ENCODE results near the gene GRK5.
A peak's percentile ranks its signal among the peaks of the same experiment; 100 is the strongest.
"Not testable (repeated sequence)": the region's sequence is repeated elsewhere in the genome, so short reads cannot be mapped to it uniquely, and the experiment has no call there.

GRK5 gene

DNA sequence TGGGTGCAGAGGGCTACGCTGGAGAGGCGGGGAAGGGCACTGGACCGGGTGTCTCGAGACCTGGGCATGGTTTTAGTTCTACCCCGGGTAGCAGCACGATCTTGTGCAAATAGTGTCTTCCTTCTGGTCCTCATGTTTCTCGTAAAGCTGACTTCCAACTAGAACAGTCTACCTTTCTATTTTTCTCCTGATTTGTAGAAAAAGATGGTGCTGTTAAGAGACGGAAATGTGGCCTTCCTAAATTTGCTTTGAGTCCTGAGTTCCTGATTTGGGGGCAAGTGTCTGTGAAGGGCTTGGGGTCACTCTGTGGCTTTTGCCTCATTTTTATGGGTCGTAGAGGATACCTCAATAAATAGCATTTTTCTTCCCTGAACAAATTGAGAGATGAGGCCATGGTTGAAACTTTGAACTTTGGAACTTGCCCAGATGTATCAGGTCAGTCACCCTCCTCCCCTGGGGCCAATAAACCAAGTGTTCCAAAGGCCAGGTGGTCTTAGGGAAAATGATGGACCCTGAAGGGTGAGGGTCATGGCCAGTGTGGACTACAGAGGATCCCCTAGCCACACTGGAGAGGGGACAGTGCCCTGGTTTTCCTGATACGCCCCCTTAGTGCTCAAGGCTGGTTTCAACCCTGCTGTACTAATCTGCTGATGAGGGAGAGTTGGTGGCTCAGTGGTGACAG lies 45.2 kb downstream of the GRK5 start:
- DNase-seq = no peak

DNA sequence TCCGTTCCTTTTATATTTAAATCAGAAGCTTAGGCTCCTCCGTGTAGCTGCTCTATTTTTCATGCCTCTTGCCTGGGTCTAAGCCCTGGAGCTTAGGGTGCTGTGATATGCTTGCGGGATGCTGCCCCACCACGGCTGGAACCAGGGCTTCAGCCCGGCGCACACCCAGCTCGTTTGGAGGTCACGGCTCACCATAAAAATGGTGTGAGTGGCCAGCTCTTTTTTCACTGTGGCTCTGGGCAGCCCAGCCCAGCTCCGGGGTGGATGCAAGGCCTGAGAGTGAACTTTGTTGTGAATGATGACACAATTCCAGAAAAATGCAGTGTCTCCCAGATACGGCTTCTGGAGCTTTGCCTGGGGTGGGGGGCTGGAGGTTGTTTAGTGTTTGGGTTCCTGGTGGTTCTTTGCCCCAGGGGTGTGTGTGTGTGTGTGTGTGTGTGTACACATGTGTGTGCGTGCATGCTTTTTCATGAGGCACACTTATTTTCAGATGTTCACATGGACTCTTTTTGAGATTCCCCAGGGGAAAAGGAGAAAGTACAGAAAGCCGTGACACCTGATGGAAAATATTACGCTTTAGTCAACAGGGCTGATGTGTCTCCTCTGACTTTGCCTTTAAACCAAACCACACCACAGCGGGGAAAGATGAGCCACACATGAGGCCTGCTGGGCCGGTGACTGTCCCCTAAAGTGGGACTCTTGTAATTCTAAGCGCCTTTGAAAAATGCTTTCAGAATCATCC lies 46.2 kb downstream of the GRK5 start:
- DNase-seq = no peak

DNA sequence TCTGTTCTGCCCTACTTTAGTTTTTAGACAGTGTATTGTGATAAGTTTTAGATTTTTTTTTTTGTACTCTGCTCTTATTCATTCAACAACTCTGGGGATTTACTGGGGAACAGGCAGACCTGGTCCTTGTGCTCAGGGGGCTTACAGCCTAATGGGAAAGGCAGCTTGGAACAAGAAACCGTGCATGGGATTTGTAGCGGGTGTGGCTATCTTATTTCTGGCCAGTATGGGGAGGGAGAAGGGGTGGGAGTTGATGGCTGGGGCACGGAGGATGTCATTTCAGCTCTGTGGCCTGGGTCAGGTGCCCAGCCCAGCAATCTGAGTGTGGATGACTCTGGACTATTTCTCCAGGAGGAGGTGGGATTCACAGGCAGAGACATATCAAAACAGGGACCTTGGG lies 47.0 kb downstream of the GRK5 start:
- no peak for DNase-seq

DNA sequence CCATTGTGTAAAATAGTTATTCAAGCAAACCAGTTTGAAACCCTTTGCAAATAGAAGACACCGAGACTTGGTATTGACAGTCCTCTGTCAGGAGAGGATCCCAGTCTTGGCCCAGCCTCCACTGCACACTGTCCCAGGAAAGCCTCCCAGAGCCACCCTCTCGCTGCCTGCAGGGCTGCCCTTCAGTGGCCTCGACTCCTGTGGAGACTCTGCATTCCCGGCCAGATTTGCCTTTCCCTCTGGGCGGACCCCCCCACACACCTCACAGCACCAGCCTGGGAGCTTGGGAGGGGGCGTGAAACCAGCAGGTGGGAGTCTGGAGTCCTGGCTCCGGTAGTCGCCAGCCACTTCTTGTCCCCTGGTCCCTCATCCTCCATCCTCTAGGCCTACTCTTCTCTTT lies 48.7 kb downstream of the GRK5 start:
- DNase-seq = no peak

DNA sequence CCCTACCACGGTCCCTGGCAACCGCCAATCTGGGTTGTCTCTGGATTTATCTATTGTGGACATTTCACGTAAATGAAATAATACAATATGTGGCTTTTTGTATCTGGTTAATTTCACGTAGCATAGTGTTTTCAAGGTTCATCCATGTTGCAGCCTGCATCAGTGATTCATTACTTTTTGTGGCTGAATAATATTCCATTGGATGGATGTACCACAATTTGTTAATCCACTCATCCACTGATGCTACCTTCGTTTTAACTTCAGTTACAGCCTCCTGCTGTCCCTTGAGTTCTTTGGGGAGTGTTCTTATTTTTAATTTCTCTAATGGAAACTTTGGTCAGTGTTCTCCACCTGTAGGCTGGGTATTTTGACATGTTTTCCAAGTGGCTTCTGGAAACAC lies 49.5 kb downstream of the GRK5 start:
- no peak for DNase-seq

DNA sequence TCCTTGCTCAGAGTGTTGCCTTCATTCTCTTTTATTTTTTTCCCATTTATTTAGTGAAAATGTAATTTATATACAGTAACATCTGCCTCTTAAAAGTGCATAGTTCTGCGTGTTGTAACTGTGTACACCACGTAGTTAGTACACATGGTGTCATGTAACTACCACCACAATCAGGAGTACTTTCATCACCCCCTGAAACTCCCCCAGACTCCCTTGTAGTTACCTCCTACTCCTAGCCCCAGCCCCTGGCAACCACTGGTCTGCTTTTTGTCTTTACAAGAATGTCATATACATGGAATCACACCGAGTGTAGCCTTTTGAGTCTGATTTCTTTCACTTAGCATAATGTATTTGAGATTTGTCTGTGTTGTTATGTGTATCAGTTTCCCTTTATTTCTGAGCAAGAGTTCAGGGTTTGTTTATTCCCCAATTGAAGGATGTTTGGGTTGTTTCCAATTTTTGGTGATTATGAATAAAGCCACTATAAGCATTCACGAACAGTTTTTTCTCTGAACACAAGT lies 50.6 kb downstream of the GRK5 start:
- DNase-seq = no peak

DNA sequence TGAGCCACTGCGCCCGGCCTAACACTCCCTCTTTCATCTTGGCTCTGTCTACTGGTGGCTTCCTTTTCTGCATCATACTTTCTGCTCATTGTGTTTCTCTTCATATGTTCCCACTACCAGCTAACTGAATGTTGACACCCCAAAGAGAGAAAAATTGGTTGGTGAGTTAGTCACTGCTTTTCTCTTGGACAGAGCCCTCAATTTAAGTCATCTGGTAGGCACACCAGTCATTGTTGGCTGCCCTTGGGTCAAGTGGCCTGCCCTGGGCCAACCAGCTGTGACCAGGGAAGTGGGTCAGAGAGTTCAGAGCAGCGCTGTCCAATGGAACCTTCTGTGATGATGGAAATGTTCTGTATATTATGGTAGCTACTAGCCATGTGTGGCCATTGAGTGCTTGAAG lies 52.0 kb downstream of the GRK5 start:
- DNase-seq = no peak

DNA sequence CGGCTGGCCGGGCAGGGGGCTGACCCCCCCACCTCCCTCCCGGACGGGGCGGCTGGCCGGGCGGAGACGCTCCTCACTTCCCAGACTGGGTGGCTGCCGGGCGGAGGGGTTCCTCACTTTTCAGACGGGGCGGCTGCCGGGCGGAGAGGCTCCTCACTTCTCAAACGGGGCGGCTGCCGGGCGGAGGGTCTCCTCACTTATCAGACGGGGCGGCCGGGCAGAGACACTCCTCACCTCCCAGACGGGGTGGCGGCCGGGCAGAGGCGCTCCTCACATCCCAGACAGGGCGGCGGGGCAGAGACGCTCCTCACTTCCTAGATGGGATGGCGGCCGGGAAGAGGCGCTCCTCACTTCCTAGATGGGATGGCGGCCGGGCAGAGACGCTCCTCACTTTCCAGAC lies 53.6 kb downstream of the GRK5 start:
- not testable (repeated sequence) for DNase-seq

DNA sequence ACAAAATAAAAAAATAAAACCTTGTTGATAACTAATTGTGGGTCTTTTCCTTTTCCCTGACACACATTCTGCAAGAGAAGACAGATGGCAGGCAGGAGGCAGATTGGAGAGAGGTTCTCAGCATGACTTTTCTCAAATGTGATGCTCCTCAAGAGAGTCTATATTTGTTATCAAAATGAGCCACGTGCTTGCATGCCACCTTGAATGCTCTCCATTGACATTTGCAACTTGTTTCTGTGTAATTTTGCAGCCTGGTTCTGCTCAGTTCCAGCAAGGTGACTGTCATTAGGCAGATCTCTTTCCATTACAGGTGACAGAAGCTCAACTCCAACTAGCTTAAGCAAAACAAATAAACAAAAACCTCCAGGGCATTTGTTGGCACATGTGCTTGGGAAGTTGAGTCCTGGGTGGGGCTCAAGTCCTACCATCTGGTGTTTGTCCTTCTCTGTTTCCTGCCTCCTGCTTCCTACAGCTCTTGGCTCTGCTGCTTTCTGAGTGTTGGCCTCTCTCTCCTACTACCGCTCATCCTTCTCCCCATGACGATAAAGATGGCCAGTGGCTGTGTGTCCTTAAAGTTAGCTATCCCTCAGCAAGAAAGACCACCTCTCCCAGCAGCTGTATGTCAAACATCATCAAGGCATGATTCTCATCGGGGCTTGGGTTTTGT lies 56.7 kb downstream of the GRK5 start:
- DNase-seq = no peak

DNA sequence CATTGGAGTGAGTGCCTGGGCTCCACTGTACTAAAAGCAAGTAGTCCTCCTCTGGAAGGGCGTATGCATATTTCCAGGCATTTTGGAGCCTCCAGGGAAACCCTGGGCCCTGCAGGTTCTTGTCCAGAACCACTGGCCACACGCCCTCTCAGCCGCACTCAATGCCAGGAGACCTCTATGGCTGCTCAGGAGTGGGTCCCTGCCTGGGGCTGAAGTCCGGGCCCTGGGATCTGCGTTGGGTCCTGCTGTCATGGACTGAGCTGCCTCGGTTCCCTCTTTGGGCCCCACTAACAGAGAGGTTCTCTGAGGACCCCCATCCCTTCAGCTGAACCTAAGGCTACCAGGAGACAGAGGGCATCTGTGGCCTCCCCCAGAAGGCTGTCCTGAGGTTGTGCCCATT lies 58.3 kb downstream of the GRK5 start:
- DNase-seq = no peak

DNA sequence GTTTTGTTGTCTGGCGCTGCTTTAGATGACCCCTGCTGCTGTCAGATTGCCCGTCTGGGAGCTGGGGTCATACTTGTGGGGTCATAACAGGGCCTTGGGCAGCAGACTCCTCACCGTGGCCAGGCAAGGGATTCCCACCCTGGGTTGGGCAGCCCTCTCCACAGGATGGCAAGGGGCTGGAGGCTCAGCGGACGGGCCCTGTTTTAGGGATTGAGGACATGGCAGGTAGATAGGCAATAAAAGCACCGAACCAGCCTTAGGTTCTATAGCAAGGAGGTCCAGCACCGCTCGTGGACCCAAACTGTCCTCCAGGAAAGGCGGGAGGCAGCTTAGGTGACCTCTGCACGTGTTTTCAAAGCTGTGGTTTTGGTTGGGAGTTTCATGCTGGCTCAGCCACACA lies 60.0 kb downstream of the GRK5 start:
- DNase-seq = no peak

DNA sequence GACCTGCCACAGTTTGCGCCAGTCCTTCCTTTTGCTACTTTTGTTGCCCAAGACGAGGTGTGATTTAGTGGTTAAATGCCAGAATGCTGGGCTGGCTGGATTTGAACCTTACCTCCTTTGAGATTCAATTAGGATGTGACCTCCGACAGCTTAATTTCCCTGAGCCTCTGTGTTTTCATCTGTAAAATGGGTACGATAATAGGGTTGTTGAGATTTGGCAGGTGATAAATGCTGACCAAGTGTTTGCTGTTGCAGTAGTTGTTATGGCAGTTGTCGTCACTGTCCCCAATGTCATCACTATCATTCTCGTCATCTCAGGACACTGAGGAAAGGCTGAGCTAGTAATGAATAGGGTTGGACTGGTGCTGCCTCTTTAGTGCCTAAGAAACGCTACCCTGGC lies 61.1 kb downstream of the GRK5 start:
- DNase-seq = no peak

DNA sequence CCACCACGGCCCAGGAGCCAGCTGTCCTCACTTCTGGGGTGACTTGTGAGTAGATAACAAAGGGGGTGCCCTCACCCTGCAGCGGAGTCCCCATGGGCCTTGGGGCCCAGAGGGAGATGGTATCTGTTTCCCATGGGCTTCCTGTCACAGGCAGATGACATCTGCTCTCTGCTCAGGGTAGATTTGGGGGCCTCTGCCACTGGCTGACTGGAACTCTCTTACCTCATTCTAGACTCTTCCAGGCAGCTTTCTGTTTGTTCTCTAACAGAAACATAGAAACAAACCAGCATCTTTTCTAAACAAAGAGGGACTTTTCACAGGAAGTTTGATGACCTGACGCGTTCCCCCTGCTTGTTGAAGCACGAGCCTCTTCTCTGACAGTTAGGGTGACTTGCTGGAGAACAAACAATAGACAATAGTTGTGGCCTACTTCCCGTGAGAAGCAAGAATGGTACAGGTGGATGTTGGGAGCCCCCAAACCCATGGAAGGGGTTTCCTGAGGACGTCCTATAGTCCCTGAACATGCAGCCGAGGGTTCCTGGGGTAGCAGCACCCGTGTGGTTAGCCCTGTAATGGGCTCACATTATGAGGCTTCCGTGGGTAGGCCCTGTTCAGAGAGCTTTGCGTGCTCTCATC lies 61.6 kb downstream of the GRK5 start:
- peak; percentile 29 for DNase-seq

DNA sequence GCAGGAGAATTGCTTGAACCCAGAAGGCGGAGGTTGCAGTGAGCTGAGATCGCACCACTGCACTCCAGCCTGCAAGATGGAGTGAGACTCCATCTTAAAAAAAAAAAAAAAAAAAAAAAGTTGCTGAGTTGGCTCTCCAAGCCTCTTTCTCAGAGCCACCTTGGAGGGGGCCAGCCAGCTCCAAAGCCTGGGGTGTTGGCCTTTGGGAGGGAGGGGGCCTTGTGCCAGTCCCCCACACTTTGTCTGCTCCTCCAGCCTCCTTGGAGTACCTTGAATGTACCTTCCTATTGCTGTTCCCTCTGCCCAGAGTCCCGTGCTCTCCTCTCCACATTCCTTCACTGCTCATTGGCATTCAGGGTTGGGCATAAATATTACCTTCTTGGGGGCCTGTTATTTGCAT lies 62.4 kb downstream of the GRK5 start:
- DNase-seq = no peak

DNA sequence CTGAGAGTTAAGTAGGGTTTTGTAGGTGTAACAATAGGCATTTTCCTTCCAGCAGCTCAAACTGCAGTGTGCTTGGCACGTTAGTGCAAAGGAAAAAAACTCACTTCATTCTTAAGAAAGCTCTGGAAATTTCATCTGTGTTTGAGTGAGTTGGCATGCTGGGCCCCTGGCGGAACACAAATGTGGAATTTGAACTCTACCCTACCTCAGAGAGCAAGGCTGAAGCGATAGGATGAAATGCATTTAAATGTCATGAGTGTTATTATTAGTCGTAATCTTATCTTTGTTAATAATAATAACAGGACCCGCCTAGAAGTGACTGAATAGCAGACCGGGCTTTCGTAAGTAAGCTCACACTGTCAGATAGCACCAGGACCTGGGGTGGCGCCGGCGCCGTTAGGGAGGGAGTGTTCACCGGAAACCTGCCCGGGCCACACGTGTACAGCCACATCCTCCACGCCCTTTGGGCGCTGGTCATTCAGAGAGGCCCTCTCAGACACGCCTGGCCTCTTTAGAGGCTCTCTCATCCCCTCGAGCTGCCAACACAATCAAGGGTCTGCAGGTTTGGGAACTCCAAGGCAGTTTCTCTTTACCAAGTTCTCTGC lies 63.5 kb downstream of the GRK5 start:
- DNase-seq = peak; percentile 48

DNA sequence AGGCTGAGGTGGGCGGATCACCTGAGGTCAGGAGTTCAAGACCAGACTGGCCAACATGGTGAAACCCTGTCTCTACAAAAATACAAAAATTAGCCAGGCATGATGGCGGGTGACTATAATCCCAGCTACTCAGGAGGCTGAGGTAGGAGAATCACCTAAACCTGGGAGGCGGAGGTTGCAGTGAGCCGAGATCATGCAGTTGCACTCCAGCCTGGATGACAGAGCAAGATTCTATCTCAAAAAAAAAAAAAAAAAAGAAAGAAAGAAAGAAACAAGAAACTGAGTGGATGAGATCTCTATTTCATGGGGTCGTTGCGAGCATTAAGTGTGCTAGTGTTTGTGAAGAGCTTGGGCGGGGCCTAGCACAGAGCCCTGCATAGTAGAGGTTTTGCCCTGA lies 65.0 kb downstream of the GRK5 start:
- not testable (repeated sequence) for DNase-seq

DNA sequence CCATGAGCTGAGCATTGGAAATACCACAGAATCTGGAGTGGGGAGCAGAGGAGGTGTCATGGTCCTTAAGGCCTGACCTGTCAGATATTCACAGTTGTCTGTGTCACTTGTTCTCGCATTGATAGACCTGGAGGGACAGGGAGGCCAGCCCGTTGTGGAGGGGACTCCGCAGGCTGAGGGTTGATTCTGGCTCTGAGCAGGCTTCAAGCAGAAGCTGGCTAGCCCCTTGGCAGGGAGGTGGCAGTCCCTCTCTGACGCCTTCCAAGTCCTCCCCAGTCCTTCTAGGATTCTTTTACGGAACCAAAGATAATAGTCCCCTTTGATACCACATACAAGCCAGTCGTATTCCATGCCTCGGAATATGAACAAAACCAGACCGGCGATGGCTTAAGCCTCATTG lies 65.4 kb downstream of the GRK5 start:
- no peak for DNase-seq

DNA sequence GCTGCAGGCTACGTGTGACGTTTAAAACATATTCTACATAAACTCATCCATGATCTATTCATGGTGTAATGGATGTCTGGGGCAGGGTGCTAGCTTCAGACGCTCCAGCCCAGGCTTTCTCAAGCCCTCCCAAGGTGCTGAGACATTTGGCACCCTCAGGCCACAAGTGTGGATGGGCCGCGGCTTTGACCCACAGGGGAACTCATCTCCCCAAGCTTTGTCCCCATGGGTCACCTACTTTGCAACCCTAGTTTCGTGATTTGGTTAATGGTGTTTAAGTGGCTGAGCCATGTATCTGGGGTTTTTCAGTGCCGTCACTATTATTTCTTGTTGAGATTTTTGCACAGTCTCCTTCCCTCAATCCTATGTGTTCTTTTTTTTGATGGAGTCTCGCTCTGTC lies 66.0 kb downstream of the GRK5 start:
- DNase-seq = no peak

DNA sequence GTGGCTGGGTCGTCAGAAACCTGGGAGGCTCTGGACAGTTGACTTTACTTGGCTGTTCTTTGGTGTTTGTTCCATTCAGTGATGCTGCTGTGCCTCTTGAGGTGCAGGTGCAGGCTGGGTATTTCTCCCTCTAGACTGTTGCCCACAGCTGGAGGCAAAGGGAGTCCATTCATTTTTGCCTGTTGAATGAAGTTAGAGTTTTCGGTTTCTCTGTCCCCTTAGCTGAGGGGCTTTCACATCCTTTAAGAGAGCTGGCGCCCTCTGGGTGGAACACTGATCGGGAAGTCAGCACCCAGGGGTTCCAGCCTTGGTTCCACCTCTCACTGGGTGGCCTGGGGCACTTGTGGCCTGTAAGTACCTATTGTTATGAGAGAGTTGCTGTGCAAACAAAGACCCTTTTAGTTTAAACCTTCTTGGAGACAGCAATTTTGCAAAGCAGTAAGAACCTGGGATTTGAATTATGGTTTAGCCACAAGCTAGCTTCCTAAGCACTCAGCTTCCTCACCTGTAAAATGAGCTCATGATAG lies 67.2 kb downstream of the GRK5 start:
- no peak for DNase-seq

DNA sequence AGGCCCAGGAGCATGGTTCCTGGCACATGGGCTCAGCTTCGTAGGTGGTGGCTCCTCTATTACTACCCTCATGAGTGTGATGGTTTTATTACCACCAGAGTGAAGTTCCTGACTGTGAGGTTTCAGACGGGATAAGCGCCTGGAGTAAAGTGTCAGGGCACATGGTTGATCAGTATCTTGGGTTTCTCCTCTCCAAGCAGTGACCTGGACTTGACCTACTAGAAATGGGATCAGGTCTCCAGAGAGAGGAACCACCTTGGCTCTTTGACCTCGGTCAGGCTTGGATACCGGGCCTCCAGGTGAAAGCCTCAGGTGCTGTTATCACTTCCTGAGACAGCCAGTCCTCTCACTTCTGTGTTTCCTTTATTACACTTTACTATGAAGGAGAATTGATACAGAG lies 67.7 kb downstream of the GRK5 start:
- no peak for DNase-seq

DNA sequence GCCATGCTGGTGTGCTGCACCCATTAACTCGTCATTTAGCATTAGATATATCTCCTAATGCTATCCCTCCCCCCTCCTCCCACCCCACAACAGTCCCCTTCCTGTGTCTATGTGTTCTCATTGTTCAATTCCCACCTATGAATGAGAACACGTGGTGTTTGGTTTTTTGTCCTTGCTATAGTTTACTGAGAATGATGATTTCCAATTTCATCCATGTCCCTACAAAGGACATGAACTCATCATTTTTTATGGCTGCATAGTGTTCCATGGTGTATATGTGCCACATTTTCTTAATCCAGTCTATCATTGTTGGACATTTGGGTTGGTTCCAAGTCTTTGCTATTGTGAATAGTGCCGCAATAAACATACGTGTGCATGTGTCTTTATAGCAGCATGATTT lies 68.8 kb downstream of the GRK5 start:
- DNase-seq = not testable (repeated sequence)

DNA sequence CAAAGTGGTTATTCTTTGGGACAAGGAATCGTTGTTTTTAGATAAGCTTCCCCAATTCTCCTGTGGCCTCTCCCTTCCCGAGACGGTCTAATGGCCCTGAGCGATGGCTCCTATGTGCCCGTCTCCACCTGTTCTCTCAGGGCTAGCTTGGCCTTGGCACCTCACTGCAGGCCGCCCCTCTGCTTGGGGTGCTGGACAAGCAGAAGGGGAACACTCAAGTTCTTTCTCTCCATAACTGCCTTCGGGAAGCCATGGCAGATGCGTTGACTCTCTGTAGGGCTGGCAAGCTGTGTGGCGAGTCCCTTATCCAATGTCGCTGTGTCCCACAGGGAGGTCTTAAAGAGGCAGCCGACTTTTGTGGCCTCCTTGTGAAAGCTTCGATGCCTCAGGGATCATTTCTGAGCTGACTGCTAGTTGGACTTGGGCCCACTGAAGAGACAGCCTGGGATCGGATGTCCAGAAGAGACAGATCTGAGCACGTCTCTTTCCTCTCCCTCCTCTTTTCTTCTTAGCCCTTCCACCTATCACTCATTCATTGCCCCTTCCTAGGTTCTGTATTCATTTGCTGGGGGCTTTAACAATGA lies 70.8 kb downstream of the GRK5 start:
- DNase-seq = no peak

DNA sequence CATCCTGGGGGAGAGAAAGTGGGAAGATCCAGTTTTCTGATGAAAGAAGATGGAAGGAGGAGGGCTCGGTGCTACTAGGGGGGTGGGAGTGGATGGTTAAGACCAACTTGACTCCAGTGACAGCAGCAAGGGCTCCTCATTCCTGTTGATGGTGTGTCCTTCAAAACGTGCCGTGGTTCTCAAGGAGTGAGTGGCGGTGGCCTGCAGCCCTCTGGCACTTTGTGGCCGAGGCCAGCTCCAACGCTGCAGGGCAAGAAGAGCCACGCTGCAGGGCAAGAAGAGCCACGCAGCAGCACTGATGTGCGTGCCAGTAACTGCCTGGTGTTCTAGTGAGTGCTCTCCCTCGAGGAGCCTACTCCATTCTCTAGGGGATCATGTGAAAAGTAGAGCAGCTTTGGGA lies 72.1 kb downstream of the GRK5 start:
- no peak for DNase-seq
